PC-3 (cell line): ENCODE measurements around the gene CHD5. TPM values are rescaled to one million over a fixed set of nuclear protein-coding genes. Genes with fewer than 3 reads are reported as not detected.

Source experiments
- ATAC-seq: fragments of 200-7000 bp; cut with Tn5 transposase; 2 replicates; pipeline ENCODE4 v1.9.1; 2020; ENCODE audit warnings: mild to moderate bottlenecking, moderate library complexity
- BruUV-seq: library from RNA; stranded (reverse); fragments of 400-500 nt; replicated peaks from 2 replicates; lab custom pipeline; 2021; lab: Mats Ljungman, UMichigan
- CTCF ChIA-PET: fragments of 300-600 bp; sonication (Branson Sonifier 250); formaldehyde crosslinking; loops from one replicate; lab custom pipeline; 2022; ENCODE audit warnings: antibody characterized with exemption; lab: Charles Lee
- POLR2A ChIA-PET: fragments of 300-600 bp; sonication (Branson Sonifier 250); formaldehyde crosslinking; loops from one replicate; lab custom pipeline; 2022; ENCODE audit warnings: antibody characterized with exemption; ENCODE audit not compliant: unreplicated experiment; lab: Charles Lee
- DNase-seq: peaks from one replicate; pipeline ENCODE4 v3.0.0-alpha.2; 2015
- H2AFZ ChIP-seq: fragments of 300-600 bp; sonication (generic); 2 replicates; pipeline ENCODE4 v1.6.0; 2016; ENCODE audit warnings: antibody characterized with exemption, low read length
- H3F3A ChIP-seq: fragments of 300-600 bp; sonication (generic); one replicate; pipeline ENCODE4 v1.6.0; 2017; ENCODE audit warnings: antibody characterized with exemption, low read length, control low read depth, mild to moderate bottlenecking; ENCODE audit not compliant: unreplicated experiment
- H3K27ac ChIP-seq: fragments of 300-600 bp; sonication (generic); 2 replicates; pipeline ENCODE4 v1.5.1; 2016; ENCODE audit warnings: mild to moderate bottlenecking, low read length
- H3K27me3 ChIP-seq: fragments of 300-600 bp; sonication (generic); 2 replicates; pipeline ENCODE4 v1.6.1; 2016; ENCODE audit warnings: low read length, mixed read lengths
- H3K36me3 ChIP-seq: fragments of 300-600 bp; sonication (generic); 2 replicates; pipeline ENCODE4 v1.6.1; 2016; ENCODE audit warnings: low read depth, mixed run types, low read length, mixed read lengths
- H3K4me1 ChIP-seq: fragments of 300-600 bp; sonication (generic); 2 replicates; pipeline ENCODE4 v1.5.1; 2016; ENCODE audit warnings: low read length; ENCODE audit not compliant: insufficient read depth
- H3K4me2 ChIP-seq: fragments of 300-600 bp; sonication (generic); 2 replicates; pipeline ENCODE4 v1.6.0; 2016; ENCODE audit warnings: low read length
- H3K4me3 ChIP-seq: fragments of 300-600 bp; sonication (generic); 2 replicates; pipeline ENCODE4 v1.5.1; 2016; ENCODE audit warnings: mild to moderate bottlenecking, low read length, mixed read lengths
- H3K79me2 ChIP-seq: fragments of 300-600 bp; sonication (generic); 2 replicates; pipeline ENCODE4 v1.6.1; 2017; ENCODE audit warnings: low read length, mixed read lengths
- H3K9ac ChIP-seq: fragments of 300-600 bp; sonication (generic); 2 replicates; pipeline ENCODE4 v1.6.0; 2016; ENCODE audit warnings: mild to moderate bottlenecking, low read length
- H3K9me2 ChIP-seq: fragments of 300-600 bp; sonication (generic); replicated peaks from 2 replicates; pipeline ENCODE4 v1.6.1; 2016; ENCODE audit warnings: mixed run types, low read length, mixed read lengths
- H3K9me3 ChIP-seq: fragments of 300-600 bp; sonication (generic); 2 replicates; pipeline ENCODE4 v1.6.1; 2016; ENCODE audit warnings: low read length, mixed read lengths
- H4K20me1 ChIP-seq: fragments of 300-600 bp; sonication (generic); 2 replicates; pipeline ENCODE4 v1.6.1; 2016; ENCODE audit warnings: low read length, mixed read lengths
- CTCF ChIP-seq: fragments of 300-600 bp; sonication (generic); conservative IDR thresholded peaks from 2 replicates; pipeline ENCODE4 v1.5.1; 2017; ENCODE audit warnings: antibody characterized with exemption, low read depth, mild to moderate bottlenecking, low read length
- EZH2 ChIP-seq: fragments of 300-600 bp; sonication (generic); IDR thresholded peaks from one replicate; pipeline ENCODE4 v1.6.1; 2017; ENCODE audit warnings: antibody characterized with exemption, mild to moderate bottlenecking, low read length; ENCODE audit not compliant: unreplicated experiment
- EZH2phosphoT487 ChIP-seq: fragments of 300-600 bp; sonication (generic); IDR thresholded peaks from 2 replicates; pipeline ENCODE4 v1.6.1; 2018; ENCODE audit warnings: mild to moderate bottlenecking, antibody characterized with exemption, low read length, borderline replicate concordance
- intact Hi-C: fragments of 100-400 bp; cut with micrococcal nuclease; formaldehyde crosslinking; loops from 2 replicates; pipeline ENCODE4 v1.9.0; 2023
- total RNA-seq: library from RNA; depleted of rRNA; stranded (reverse); fragments of >200 nt; gene quantifications from 2 replicates; pipeline ENCODE4 v1.2.3, GENCODE V29; 2014

Gene CHD5
- total RNA-seq, 1 experiment from 2014 or later, result 0.55 TPM

DNA sequence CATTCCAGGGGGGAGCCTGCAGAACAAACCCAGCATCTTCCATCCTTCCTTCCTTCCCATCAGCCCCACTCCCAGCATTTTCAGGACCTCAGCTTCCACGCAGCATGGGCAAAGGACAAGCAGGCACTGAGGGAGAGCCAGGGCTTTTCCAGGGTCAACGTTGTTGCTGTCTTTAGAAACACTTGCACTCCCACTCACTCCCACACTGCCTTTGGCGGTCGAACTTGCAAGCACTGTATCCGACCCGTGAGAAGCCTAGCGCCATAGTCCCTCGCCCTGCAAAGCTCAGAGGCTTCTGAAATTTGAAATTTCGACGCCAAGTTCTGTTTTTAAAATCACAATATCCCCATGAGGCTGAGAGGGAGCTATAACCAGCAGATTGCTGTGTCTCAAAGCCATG is 87.0 kb downstream of the CHD5 start:
- Histone ChIP-seq H3K79me2 (no peaks in the 10 kb centered on the region), H3K9me2 (no peaks in the 10 kb centered on the region), H3K27me3 (no peaks in the 10 kb centered on the region), H3K9ac (no peak overlapping the region), H2AFZ (no peak overlapping the region), H3K4me3 (no peak overlapping the region), H3K9me3 (no peaks in the 10 kb centered on the region), H3K36me3 (no peaks in the 10 kb centered on the region), H4K20me1 (no peaks in the 10 kb centered on the region), H3K4me2 (no peak overlapping the region), H3K4me1 (no peaks in the 10 kb centered on the region), H3F3A (no peaks in the 10 kb centered on the region), H3K27ac (no peak overlapping the region)
- intact Hi-C loops, result no loop called here
- no peak for DNase-seq
- no peak for TF ChIP-seq EZH2phosphoT487
- TF ChIP-seq EZH2, result no peak
- no peak for TF ChIP-seq CTCF
- BruUV-seq, result no TSS peak
- ChIA-PET CTCF (no interaction called here), POLR2A (no interaction called here)
- no peak for ATAC-seq

DNA sequence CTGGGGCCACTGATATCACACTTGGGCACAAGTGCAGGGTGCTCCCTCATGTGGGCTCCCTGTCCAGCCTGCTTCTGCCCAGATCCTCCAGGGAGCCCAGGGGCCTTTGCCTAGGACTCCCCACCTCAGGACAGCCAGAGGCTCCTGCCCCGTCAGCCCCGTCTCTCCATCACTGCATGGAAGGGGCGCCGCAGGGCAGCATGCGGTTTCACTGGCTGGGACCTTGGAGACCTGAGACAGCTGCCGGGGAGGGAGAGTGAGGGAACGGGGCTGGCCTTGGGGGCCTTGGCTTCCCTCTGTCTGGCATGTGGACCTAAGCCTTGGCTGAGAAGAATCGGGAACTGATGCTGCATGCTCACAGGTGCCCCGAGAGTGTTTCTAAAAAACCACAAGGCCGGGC is 87.9 kb downstream of the CHD5 start:
- Histone ChIP-seq H3K4me2 (no peak overlapping the region), H3K27ac (no peak overlapping the region), H4K20me1 (no peaks in the 10 kb centered on the region), H3K36me3 (no peaks in the 10 kb centered on the region), H3K9ac (no peak overlapping the region), H3F3A (no peaks in the 10 kb centered on the region), H3K9me2 (no peaks in the 10 kb centered on the region), H3K27me3 (no peaks in the 10 kb centered on the region), H3K79me2 (no peaks in the 10 kb centered on the region), H3K4me3 (no peak overlapping the region), H3K4me1 (no peaks in the 10 kb centered on the region), H2AFZ (no peak overlapping the region), H3K9me3 (no peaks in the 10 kb centered on the region)
- BruUV-seq, result no TSS peak
- ChIA-PET CTCF (no interaction called here), POLR2A (no interaction called here)
- intact Hi-C loops, result no loop called here
- no peak for DNase-seq
- ATAC-seq, result no peak
- TF ChIP-seq CTCF (no peak), EZH2 (no peak), EZH2phosphoT487 (no peak)

DNA sequence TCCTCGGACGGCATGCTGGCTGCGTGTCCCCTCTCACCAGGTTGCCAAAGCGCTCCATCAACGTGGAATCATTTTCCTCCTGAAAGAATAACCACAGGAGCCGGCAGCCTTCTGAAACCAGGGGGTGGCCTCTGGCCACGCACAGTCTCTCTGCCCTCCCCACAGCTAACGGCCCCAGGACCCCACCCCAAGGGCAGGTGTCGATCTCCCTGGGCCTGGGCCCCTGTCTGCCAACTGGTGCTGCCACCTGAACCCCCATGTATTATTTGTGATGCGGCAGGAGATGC is 88.4 kb downstream of the CHD5 start:
- DNase-seq, result no peak
- no peaks in the 10 kb centered on the region for H3K4me1 ChIP-seq
- TF ChIP-seq EZH2phosphoT487 (no peak), EZH2 (no peak), CTCF (no peak)
- POLR2A ChIA-PET, result no interaction called here
- H4K20me1 ChIP-seq, result no peaks in the 10 kb centered on the region
- H3K27ac ChIP-seq, result no peak overlapping the region
- no peak overlapping the region for H3K9ac ChIP-seq
- CTCF ChIA-PET, result no interaction called here
- no peaks in the 10 kb centered on the region for H3F3A ChIP-seq
- H3K9me3 ChIP-seq, result no peaks in the 10 kb centered on the region
- no peaks in the 10 kb centered on the region for H3K36me3 ChIP-seq
- no peak for ATAC-seq
- H3K4me2 ChIP-seq, result no peak overlapping the region
- no peaks in the 10 kb centered on the region for H3K27me3 ChIP-seq
- no peak overlapping the region for H3K4me3 ChIP-seq
- no peaks in the 10 kb centered on the region for H3K9me2 ChIP-seq
- BruUV-seq, result no TSS peak
- no peak overlapping the region for H2AFZ ChIP-seq
- intact Hi-C loops, result no loop called here
- no peaks in the 10 kb centered on the region for H3K79me2 ChIP-seq
